Head of caudate nucleus (tissue), 42 donors: ENCODE data around the gene PNPLA6.

Experiments
- DNase-seq, 42 donors: peaks; one replicate each; pipeline versions ENCODE4 v3.0.0 to v3.0.0-alpha.2; 2020 to 2021; ENCODE audit warnings: mixed read lengths in 7 of 42
- intact Hi-C: fragments of 100-400 bp; cut with DNase I; formaldehyde crosslinking; loops from one replicate; pipeline ENCODE4 v1.15.0; 2022

PNPLA6 gene

DNA sequence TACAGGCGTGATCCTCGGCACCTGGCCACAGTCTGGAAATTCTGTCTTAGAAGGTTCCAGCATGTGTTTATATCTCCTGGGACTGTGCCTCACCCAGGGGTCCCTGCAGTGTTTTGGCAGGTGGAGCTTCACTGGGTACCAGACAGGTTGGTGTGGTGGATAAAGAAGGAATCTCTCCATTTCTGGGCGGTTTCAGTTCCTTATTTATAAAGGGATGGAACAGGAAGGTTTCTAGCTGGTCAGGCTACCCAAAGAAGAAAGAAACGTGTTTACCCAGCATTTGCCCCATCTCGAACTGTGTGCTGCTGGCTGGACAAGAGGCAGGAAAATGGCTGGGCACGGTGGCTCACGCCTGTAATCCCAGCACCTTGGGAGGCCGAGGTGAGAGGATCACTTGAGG, 9.8 kb downstream of the PNPLA6 start:
- no peak for DNase-seq
- intact Hi-C loops: no loop called here

- DNase-seq: no peak
- intact Hi-C loops: no loop called here
These were observed 10.4 kb downstream of the PNPLA6 start for GRCh38 chr19:7545904-7546303.

GRCh38 chr19:7547159-7547558, 11.6 kb downstream of the PNPLA6 start:
- DNase-seq: no peak
- intact Hi-C loops: no loop called here

DNA sequence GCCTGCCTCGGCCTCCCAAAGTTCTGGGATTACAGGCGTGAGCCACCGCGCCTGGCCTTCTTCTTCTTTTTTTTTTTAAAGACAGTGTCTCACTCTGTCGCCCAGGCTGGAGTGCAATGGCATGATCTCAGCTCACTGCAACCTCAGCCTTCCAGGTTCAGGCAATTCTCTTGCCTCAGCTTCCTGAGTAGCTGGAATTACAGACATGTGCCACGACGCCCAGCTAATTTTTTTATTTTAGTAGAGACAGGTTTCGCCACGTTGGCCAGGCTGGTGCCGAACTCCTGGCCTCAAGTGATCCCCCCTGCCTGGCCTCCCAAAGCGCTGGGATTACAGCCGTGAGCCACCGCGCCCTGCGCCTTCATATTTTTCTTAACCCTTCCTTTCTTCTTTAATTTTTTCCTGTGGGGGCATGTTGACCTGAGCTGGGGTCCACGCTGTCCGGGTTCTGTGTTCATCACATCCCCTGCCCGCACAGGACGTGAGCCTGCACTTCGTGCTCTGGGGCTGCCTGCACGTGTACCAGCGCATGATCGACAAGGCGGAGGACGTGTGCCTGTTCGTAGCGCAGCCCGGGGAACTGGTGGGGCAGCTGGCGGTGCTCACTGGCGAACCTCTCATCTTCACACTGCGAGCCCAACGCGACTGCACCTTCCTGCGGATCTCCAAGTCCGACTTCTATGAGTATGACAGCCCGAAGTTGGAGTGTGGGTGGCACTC, 14.1 kb downstream of the PNPLA6 start:
- DNase-seq: no peak
- intact Hi-C loops: no loop called here

DNA sequence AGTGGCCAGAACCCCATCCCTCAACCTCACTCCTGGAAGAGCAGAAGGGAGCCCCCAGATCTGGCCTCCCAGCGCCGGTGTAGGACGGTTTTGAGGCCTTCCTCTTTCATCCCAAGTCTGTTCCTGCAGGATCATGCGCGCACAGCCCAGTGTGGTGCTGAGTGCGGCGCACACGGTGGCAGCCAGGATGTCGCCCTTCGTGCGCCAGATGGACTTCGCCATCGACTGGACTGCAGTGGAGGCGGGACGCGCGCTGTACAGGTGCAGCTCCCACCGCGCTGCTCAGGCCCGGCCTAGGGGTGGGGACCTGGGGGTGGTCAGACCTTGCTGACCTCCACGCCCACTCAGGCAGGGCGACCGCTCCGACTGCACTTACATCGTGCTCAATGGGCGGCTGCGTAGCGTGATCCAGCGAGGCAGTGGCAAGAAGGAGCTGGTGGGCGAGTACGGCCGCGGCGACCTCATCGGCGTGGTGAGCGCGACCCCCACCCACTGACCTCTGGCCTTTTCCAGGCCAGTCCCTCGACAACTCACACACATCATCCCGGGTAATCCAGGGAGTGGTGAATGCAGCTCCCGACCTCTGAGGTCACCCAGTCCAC, 14.8 kb downstream of the PNPLA6 start:
- DNase-seq: no peak
- intact Hi-C loops: no loop called here

DNA sequence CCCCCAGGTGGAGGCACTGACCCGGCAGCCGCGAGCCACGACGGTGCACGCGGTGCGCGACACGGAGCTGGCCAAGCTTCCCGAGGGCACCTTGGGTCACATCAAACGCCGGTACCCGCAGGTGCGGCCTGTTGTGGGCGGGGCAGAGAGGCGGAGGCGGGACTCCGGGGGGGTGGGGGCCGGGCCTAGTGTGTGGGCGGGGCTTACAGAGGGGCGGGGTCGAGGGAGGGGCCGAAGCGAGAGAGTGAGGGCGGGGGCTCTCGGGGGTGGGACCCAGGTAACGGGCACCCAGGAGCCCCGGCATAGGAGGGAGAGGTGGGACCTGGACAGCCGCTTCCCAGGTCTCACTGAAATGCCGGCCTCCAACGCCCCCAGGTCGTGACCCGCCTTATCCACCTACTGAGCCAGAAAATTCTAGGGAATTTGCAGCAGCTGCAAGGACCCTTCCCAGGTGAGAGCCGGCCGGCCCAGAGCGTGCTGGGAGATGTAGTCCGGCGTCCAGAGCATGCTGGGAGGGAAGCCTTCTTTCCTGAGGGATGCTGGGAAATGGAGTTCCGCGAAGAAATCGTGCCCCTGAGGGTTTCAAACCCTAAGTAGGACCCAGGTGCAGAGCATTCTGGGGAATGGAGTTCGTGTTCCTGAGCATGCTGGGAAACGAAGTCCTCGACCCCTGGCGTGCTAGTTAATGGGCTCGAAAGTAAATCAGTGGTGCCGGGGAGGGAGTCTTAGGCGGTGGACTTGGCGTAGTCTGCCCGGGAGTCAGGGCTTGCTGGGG, 15.7 kb downstream of the PNPLA6 start:
- peak; percentile 65 to 93 (median 80) for DNase-seq
- intact Hi-C loops: no loop called here

DNA sequence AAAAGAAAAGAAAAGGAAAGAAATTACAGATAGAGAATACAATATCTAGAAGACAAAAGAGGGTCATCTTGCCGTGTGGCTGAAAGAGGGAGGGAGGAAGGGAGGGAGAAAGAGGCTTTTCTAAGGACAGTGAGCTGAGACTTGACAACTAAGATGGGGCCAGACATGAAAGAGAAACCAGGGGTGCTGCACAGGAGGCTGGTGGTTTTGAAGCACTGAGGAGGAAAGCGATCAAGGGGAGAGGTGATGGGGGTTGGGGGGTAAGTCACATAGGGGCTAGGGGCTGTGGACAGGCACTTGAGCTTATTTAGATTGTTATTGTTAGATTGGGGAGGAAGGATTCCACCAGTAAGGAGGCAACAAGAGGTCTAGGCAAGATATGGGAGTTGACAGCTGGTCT, 17.3 kb downstream of the PNPLA6 start:
- no peak for DNase-seq
- intact Hi-C loops: no loop called here

- intact Hi-C loops: no loop called here
- DNase-seq: no peak
These were observed 19.0 kb downstream of the PNPLA6 start for GRCh38 chr19:7554565-7554964.

- DNase-seq: no peak
- intact Hi-C loops: no loop called here
These were observed 19.7 kb downstream of the PNPLA6 start for GRCh38 chr19:7554990-7555864.

- intact Hi-C loops: no loop called here
- DNase-seq: no peak
These were observed 21.3 kb downstream of the PNPLA6 start for GRCh38 chr19:7556696-7557315.

DNA sequence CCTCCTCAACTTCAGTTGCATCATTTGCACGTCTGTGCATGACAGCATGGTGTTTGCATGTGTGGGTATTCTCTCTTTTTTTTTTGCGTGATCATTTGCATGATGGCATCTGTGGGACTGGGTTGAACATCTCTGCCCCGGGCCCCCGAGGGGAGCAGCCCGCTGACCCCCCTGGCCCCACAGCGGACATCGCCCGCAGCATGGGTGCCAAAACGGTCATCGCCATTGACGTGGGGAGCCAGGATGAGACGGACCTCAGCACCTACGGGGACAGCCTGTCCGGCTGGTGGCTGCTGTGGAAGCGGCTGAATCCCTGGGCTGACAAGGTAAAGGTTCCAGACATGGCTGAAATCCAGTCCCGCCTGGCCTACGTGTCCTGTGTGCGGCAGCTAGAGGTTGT, 23.1 kb downstream of the PNPLA6 start:
- intact Hi-C loops: no loop called here
- DNase-seq: no peak

GRCh38 chr19:7559102-7559501, 23.6 kb downstream of the PNPLA6 start:
- intact Hi-C loops: no loop called here
- no peak for DNase-seq

DNA sequence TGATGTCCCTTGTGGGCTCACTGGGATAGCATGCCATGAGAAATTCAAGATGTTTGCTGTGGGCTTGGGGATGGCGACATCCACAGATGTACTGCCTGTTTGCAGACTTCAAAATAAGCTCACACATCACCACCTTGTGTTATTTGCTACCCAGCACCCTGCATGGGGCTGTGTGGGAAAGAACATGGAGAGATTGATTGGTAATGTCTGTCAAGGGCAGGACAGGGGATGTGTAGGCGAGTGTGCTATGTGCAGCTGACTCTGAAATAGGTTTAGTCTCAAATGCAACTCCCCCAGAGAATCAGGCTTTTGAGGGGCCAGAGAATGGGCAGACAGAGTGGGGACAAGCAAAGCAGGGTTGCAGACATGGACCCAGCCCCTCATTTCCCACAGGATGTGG, 24.7 kb downstream of the PNPLA6 start:
- intact Hi-C loops: loop anchor here (10.0 kb wide), 1 partner anchor 235 kb away; no protein-coding TSS in a partner anchor
- peak in 4 of 42 donors; percentile 10 to 39 (median 18) for DNase-seq

DNA sequence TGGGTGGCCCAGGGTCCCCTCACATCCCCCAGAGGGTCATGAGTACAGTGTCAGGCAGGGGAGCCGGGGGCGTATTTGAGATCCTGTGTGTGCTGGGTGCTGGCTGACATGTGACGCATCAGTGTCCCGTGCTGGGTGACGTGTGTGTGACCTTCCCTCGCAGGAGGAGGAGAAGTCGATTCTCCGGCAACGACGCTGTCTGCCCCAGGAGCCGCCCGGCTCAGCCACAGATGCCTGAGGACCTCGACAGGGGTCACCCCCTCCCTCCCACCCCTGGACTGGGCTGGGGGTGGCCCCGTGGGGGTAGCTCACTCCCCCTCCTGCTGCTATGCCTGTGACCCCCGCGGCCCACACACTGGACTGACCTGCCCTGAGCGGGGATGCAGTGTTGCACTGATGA, 25.8 kb downstream of the PNPLA6 start:
- DNase-seq: peak in 36 of 42 donors; percentile 13 to 80 (median 58)
- intact Hi-C loops: loop anchor here (10.0 kb wide), 1 partner anchor 233 kb away; no protein-coding TSS in a partner anchor

GRCh38 chr19:7562646-7563393, 27.3 kb downstream of the PNPLA6 start:
- DNase-seq: no peak
- intact Hi-C loops: loop anchor here (10.0 kb wide), 1 partner anchor 232 kb away; no protein-coding TSS in a partner anchor

DNA sequence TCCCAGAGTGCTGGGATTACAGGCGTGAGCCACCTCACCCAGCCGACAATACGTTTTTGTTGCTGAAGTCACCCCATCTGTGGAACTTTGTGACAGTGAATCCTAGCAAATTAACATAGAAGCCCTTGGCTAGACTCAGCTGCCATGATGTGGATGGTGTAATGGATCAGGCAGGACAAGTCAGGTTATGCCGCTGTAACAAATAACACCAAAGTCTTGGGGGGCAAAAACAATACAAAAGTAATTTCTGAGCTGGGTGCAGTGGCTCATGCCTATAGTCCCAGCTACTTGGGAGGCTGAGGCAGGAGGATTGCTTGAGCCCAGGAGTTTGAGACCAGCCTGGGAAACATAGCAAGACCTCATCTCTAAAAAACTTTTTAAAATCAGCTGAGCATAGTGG, 29.3 kb downstream of the PNPLA6 start:
- intact Hi-C loops: loop anchor here (5.0 to 10.0 kb wide), 2 partner anchors 117 to 230 kb away; partner anchors contain the start of gene TRAPPC5
- DNase-seq: no peak

GRCh38 chr19:7565332-7565731, 29.8 kb downstream of the PNPLA6 start:
- intact Hi-C loops: loop anchor here (5.0 to 10.0 kb wide), 2 partner anchors 117 to 229 kb away; partner anchors contain the start of gene TRAPPC5
- no peak for DNase-seq

GRCh38 chr19:7570761-7571160, 35.2 kb downstream of the PNPLA6 start:
- intact Hi-C loops: no loop called here
- no peak for DNase-seq
